GM18517 (cell line): Measurements from ENCODE around the gene OMP.

Experiments used
- ATAC-seq: cut with Tn5 transposase; IDR thresholded peaks from one replicate; pipeline ENCODE4 v1.9.1; 2021; ENCODE audit warnings: mild to moderate bottlenecking, moderate library complexity; ENCODE audit not compliant: unreplicated experiment

The OMP gene

DNA sequence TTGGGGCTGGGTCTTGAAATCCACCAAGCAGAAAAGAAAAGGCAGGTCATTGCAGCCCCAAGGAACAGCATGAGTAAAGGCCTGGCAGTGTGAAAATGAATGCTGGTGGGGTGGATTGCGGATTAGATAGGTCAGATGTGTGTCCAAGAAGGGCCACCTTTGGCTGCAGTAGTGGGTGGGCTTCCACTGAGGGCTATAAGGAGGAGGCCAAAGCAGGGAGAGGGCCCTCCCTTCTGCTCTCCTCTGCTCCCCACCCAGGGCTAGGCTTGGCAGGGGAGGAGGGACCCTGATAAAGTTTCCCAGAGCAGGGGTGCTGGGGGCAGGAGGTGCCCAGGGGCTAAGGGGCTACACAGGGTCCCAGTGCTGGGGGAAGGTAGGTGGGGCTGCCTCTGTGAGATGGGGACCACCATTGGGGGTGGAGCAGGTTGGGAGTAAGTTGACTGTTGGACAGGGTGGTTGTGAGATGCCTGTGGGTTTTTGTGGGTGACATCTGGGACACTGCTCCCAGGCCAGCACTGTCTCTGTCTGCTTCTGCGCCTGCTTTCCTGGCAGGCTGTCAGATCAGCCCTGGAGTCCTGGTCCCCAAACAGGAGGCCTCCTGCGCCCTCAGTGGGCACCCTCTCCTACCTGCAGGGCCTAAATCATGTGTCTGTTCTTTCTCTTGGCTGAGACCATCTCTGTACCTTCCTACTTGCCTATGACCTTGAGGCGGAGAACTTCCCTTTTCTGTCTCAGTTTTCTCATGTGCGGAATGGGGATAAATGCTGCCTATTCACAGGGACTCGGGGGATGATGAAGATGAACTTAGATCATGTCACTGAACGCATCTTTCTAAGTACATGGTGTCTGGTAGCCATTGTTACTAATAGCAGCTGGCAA, 33.9 kb upstream of the OMP start:
- ATAC-seq = no peak

GRCh38 chr11:77069336-77069968, 33.2 kb upstream of the OMP start:
- ATAC-seq = no peak

DNA sequence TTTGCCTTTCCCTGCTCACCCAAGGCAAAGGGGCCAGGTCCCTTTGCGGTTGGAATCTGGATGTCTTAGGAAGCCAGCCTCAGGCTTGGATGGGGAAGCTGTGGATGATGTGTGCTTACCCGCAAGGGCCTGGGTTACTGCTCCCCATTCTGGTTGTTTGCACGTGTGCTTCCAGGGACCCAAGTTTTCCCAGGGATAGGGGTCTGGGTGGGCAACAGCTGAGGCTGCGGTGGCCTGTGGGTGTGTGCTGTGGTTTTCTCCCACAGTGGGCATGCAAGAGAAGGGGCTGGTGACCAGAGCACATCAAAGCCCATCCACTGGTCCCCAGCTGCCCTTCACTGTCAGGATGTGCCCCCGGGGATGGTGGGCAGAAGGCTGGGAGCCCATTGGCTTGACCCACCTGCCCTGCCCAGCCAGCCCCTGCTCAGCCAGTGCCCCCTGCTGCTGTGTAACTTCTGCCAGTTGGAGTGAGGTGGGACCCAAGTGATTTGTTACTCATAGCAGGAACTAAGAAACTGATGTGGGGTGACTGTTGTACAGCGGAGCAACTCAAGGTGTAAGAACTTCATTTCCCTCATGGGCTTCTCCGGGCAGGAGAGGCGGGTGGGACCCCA, 32.6 kb upstream of the OMP start:
- ATAC-seq = no peak

DNA sequence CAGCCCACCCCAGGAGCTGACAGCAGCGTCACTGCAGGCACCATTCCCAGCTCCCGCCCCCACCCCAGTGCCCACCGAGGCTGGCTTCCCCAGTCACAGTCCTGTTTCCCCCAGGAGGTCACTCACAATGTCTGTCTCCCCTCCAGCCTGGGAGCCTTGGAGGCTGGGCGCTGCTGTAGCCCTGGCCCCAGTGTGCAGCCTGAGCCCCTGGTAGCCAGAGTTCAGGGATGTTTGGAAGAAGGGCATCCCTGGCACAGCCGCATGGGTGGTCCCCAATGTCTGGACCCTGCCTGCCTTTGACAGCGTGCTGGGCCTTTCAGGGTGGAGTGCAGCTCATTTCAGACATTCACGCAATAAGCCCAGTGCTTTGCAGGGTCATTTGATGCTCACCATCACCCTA, 31.6 kb upstream of the OMP start:
- ATAC-seq = no peak

- ATAC-seq = no peak
Observed at GRCh38 chr11:77071671-77072605, 30.7 kb upstream of the OMP start.

DNA sequence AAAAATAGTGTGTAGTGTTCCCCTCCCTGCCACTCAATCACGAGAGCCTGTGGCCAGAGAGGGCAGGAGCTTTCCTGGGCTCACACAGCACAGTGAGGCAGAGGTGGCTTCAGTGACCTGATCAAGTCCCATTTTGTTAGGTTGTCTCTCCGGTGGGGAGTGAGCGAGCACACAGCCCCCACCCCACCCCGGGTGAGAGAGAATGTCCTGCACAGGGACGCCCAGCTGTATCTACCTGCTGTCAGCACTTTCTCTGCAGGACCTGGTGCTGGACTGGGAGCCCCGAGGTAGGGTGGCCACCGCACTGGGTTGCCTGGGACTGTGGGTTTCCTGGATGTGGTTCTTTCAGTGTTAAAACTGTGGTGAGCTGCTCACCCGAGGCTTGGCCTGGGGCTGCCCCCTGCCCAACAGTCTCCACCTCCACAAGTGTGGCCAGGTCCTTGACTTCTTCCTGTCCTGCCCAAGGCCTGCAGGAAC, 29.8 kb upstream of the OMP start:
- no peak for ATAC-seq

DNA sequence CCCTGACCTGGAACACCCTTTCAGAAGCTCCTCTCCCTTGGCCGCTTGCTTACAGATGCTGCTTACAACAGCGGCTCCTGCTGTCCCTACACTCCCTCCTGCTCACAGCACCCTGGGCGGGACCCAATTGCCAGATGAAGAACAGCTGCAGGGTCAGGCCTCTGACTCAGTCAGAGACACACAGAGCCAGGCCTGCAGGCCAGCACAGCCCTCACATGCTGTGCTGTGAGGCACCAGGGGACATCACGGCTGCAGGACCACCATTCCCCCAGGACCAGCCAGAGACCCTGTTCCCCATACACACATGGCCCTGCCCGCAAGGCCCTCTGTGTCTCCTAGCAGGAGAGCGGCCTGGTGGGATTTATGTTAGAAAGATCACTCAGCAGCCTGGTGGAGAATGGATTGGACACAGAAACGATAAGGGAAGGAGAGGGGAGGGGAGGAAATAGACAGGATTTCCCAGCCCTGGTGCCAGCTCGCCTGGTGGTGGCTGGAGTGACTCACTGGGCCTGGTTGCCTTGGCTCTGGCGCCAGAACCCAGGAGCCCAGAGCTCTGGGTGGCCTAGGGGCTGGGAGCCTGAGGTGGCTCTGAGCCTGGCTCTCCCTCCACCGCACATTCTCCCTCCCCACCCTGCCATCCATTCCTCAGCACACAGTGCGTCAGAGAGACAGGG, 29.2 kb upstream of the OMP start:
- no peak for ATAC-seq

DNA sequence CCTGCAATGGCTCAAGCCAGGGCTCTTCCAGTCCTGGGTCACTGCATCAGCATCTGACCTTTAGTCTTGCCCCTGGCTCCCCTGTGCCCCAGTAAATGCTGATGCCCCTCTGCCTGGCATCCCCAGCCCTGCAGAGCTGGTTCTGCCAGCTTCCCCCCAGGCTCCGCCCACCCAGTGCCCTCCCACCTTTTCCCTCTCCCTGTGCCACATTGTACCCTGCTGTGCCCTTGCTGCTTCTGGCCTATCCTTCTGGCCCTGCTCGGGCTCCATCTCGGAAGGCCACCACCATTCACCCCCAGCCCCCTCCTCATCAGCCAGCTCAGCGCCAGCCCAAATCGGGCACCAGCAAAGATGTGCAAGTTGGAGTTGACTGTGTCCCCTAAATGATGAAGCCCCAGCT, 28.4 kb upstream of the OMP start:
- ATAC-seq = no peak

DNA sequence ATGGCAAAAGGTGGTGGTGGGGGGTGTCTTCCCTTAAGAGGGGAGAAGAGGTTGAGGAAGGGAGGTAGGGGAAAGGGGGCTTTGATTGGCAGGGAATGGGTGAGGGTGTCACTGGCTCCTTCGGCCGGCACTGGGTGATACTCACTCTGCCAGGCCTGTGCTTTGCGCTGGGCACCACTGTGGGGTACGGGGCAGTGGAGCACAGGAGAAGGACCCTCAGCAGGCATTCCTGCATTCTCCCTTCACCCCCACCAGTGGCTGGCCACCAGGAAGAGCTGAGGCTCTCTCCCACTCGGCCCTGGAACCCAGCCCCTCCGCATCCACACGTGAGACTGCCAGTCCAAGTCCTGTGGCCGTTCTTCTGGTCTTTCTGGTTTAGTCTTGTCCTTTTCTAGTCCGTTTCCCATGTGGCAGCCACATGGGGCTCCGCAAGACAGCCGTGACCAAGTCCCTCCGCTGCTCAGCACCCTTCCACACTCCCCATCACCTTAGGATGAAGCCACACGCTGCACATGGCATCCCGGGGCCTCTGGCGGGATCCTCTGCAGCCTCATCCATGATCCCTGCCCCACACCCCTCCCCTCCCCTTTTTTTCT, 27.9 kb upstream of the OMP start:
- no peak for ATAC-seq

DNA sequence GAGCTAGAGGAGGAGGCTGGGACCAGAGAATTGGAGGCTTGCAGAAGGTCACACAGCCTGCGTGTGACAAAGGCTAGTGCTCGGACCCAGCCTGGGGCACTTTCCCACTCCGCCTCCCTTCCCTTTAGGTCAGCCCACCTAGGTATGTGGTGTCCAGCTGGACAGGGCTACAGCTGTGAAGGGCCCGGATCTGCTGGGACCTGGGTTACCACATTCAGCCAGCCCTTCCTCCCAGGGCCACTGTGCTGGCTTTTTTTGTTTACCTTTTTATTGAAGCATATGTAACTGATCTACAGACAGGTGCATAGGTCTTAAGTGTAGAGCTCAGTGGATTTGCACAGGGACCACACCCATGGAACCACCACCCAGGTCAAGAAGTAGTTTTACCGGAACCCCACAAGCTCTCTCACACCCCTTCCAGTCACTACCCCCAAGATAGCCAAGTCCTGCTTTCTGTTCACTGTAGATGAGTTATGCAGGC, 27.2 kb upstream of the OMP start:
- ATAC-seq = no peak

DNA sequence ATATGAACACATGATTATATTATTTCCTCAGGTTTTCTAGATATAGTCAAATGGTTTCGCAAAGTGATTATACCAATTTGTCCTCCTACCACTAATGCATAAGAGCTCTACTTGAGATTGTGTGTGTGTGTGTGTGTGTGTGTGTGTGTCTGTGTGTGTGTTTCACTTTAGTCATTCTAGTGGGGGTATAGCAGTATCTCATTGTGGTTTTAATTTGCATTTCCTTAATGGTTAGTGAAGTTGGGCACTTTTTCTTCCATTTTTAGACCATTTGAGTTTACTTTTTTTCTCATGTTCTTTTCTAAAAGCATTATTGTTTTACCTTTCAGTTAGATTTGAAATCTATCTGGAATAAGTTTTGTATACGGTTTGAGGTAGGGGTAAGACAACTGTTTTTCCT, 23.0 kb upstream of the OMP start:
- no peak for ATAC-seq

DNA sequence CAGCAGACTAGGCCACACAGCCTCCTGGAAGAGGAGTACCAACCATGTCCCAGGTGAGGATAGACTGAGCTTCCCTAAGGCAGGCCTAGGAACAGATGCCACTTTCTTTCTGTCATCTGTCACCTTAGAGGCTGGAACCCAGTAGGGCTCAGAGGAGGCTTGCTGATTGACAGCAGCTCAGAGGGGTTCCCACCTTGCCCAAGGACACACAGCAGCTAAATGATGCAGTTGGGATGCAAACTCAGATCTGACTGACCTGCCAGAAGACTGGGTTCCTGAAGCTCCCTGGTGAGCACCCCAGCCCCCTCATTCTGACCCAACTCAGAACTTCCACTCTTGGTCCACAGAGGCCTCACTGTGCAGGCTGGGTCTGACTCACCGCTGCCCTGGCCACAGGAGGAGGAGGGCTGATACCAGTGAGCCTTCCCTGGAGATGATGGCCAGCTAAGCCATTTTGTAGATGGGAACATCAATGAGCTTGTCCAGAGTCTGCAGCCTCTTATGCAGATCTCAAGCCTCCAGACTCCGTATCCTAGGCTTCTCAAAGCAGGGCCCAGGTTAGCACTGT, 21.9 kb upstream of the OMP start:
- no peak for ATAC-seq

DNA sequence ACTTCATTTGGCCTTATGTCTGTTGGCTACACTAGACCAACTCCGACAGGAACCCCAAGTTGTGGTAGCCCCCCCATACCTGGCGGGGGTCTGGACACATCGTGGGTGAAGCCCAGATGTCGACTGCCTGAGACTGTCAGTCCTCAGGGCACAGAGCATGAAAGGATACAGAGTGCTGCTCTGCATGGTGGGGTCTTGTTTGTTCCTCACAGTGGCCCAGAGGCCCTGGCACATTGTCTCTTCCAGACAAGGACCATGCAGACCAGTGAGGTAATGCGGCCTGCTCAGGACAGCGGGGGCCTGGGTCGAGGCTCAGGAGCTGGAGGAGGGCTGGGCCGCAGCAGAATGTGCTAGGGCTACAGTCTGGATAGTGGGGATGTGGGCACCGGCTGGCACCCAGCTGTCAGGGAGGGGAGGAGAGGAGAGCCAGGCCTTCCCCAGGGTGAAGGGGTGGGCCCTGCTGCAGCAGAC, 21.2 kb upstream of the OMP start:
- ATAC-seq = no peak

DNA sequence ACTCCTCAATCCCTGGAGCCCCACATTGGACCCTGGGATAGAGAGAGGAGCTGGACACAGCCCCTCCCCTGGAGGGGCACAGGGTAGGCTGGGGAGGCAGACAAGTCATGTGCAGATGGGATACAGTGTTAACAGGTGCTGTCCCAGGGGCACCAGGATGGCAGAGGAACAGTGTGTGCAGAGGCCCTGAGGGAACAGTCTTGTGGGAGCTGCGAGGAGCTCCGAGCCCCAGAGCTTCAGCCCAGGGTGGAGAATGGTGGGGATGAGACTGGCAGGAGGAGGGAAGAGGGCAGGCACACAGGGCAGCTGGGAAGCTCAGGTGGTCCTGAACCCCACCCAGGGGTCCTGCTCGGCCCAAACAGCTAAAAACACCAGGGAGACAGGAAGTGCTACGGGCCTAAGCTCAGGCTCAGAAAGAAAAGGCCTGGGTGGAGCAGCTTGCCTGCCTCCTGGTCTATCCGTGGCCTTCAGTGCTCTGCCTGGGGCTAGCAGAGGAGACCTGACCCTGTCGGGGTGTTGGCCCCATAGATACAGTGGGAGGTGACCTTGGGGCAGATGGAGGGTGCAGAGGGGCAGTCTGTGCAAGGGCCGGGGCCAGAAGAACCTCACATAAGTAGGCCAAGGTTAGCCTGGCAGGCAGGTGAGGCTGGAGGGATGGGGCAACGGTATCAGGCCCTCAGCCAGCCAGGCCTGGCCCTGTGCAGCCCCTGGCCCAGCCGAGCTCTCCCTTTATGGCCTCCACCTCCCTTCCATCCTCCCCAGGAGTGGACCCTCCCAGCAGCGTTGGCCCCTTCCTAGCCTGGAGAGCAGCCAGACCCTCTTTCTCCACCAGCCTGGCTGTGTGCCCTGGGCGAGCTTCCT, 20.4 kb upstream of the OMP start:
- ATAC-seq = no peak

DNA sequence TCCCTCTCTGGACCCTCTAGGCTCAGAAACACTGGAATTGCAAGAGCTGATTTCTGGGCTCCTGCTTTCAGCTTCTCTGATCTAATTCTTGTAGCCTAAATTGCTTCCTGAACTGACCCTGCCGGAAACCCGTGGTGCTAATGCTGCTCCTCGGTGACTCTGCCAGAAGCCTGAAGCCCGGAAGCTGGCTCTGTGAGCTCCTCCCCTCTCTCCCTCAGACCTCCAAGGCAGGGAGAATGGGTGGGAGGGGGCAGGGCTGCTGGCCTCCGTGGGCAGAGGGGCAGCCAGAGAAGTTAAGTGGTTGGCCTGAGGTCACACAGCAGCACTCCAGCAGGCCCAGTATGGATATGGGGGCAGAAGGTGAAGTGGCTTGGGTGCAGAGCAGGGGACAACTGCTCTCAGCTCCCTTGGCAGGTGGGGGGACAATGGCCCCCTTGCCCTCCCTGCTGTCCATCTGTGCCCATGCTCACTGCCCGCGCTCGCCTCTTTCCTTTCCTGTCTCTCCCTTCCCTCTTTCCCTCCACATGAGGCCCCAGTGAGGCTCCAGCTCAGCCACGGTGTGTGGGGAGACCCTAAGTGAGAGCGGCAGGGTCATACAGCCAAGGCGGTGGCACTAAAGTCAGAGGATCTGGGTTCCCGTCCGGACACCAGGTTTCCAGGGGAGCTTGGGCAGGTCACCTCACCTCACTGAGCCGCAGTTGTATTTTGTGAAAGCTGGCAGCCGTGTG, 19.6 kb upstream of the OMP start:
- ATAC-seq = no peak

DNA sequence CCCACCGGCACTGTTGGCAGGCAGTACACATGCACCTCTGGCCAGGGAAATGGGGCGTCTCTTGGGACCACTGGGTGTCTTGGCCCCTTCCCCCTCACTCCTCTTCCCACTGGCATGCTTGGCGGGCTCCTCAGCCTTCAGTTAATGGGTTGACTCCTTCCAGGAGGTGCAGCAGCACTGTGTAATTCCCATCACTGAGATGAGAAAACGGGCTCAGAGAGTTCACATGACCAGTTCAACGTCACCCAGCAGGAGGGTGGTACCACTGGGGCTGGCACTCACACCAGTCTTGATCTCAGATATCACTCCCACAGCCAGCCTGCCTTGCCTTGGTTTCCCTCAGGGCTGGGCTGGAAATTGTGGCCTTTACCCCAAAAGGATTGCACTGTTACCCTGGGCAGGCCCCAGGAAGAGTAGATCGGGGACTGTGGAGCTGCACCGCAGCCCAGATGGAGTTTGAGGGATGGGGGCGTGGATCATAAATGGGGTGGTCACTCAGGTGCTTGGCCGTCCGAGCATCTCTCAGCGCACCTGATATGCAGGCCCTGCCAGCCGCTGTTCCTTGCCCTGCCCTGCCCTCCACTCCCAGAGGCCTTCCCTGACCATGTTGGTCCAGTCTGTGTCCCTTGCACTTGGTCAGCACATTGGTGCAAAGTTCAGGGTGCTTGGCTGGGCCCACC, 18.9 kb upstream of the OMP start:
- no peak for ATAC-seq

GRCh38 chr11:77084581-77085191, 18.0 kb upstream of the OMP start:
- no peak for ATAC-seq
